B cell (primary cell): ENCODE results near the gene NSD1.

Experiments used
- EZH2 ChIP-seq: IDR thresholded peaks from 2 replicates; pipeline ENCODE4 v1.6.1; 2012; ENCODE audit warnings: borderline replicate concordance, low read depth, mild to moderate bottlenecking, moderate library complexity, low read length; ENCODE audit not compliant: insufficient read depth, poor library complexity, severe bottlenecking
- TF ChIP-seq, protein P1 (sequence below): fragments of 200-600 bp; IDR thresholded peaks from one replicate; pipeline ENCODE4 v1.8.0; 2022; ENCODE audit warnings: antibody characterized with exemption, mild to moderate bottlenecking

- TF ChIP-seq, protein P1, sequence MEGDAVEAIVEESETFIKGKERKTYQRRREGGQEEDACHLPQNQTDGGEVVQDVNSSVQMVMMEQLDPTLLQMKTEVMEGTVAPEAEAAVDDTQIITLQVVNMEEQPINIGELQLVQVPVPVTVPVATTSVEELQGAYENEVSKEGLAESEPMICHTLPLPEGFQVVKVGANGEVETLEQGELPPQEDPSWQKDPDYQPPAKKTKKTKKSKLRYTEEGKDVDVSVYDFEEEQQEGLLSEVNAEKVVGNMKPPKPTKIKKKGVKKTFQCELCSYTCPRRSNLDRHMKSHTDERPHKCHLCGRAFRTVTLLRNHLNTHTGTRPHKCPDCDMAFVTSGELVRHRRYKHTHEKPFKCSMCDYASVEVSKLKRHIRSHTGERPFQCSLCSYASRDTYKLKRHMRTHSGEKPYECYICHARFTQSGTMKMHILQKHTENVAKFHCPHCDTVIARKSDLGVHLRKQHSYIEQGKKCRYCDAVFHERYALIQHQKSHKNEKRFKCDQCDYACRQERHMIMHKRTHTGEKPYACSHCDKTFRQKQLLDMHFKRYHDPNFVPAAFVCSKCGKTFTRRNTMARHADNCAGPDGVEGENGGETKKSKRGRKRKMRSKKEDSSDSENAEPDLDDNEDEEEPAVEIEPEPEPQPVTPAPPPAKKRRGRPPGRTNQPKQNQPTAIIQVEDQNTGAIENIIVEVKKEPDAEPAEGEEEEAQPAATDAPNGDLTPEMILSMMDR, result no peak
- TF ChIP-seq EZH2, result no peak
These were observed 168.1 kb downstream of the NSD1 start for GRCh38 chr5:177301503-177302165.
